Ecto neural progenitor cell (in vitro differentiated cells): ENCODE measurements around the gene INPP5A.
"Not testable (repeated sequence)": the region's sequence is repeated elsewhere in the genome, so short reads cannot be mapped to it uniquely, and the experiment has no call there.

Experiments used
- DNase-seq: peaks from one replicate; pipeline ENCODE4 v3.0.0-alpha.2; 2018; ENCODE audit warnings: low spot score

INPP5A gene, protein sequence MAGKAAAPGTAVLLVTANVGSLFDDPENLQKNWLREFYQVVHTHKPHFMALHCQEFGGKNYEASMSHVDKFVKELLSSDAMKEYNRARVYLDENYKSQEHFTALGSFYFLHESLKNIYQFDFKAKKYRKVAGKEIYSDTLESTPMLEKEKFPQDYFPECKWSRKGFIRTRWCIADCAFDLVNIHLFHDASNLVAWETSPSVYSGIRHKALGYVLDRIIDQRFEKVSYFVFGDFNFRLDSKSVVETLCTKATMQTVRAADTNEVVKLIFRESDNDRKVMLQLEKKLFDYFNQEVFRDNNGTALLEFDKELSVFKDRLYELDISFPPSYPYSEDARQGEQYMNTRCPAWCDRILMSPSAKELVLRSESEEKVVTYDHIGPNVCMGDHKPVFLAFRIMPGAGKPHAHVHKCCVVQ

GRCh38 chr10:132537684-132538001 is at the start of gene INPP5A:
TSS of gene INPP5A (plus strand) at chr10:132537787. CDS start at chr10:132538097, 310 bp downstream.
- no peak for DNase-seq

DNA sequence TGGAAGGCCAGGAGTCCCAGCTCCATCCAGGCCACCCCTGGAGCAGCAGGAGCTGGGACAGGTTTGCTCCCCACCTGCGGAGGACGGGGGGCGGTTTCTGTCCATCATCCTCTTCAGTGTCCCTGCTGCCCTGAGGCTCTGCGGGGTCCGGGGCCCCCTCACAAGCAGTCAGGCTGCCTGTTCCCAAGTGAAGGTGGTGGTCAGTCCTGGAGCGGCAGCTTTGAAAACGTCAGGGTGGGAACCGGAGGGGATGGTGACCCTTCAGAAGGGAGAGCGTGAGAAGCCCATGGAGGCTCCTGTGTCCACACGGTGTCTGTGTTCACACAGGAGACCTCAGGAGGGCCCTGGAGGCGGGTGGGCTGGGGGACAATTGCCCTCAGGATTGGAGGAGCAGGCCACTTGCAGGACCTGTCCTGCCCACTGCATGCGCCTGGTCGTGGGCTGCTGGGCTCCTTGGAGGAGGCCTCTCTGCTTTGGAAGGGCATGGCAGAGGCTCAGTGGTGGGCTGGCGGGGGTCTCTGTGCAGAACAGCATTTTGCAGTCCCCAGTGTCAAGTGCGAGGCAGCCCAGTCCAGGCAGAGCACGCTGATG is 49.3 kb upstream of the INPP5A start:
- no peak for DNase-seq

DNA sequence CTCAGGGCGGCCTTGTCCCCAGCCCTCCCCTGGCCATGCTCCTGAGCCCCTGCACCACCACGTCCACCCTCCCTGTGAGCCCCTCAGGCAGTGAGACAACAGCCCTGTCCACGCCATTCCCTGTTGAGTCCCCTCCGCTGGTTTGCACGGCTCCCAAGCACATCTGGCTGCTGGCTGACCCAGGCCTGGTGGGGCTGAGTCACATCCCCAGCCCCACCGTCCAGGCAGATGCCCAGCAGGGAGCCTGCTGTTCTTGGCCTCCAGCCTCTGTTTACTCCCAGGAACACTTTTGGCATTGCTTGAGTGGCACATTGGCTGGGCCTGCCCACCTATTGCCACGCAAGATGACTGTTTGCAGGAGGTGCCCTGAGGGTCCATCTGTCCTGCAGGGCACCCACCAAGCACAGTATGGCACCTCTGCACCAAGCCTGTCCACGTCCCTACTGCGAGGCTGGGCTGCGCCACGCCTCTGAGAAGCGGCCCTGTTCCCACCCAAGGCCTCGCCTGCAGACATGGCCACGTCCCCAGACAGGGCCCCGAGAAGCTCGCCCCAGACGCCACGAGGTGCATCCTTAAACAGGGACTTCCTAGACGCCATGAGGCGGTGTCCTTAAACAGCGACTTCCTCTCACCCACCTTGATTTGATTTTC is 48.4 kb upstream of the INPP5A start:
- peak; percentile 39 for DNase-seq

DNA sequence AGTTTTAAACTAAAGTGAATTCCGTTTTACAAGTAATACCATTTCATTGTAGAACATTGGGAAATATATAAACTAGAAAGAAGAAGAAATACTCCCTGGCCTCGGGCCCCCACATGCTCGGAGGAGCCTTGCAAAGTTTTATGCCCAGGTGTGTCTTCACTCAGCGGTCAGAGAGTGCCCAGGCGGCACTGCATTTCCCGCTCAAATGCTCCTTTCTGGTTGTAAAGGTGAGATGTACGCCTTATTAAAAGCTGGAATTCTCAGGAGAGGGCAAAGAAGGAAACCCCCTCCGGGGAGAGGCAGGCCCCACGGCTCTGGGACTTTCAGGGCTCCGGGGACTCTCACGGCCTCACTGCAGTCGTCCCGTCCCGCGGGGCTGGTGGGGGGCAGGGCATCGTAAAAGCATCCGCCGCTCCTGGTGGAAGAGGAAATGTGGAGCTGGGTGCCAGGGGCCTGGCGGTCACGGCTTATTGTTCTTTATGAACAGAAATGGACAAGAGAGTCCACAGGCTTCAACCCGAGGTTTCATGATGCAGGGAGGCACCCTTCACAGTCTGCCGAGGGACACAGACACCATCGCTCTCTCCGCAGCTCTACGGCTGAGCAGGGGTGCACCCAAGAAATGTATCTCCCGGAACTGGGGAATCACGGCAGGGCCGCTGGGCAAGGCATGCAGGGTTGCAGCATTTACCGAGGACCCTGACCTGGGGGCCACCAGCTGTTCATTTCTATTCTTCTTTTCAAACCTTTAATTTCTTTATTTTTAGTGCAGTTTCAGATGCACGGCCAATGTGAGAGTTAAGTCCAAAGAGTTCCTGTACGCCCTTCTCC is 47.7 kb upstream of the INPP5A start:
- DNase-seq, result no peak

DNA sequence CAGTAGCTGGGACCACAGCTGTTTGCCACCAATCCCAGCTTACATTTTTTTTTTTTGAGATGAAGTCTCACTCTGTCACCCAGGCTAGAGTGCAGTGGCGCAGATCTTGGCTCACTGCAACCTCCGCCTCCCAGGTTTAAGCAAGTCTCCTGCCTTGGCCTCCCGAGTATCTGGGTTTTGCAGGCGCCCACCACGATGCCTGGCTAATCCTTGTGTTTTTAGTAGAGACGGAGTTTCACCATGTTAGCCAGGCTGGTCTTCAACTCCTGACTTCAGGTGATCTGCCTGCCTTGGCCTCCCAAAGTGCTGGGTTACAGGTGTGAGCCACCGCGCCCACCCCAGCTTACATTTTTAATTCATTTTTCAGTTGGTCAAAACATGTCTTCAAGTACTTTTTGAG is 46.1 kb upstream of the INPP5A start:
- not testable (repeated sequence) for DNase-seq

DNA sequence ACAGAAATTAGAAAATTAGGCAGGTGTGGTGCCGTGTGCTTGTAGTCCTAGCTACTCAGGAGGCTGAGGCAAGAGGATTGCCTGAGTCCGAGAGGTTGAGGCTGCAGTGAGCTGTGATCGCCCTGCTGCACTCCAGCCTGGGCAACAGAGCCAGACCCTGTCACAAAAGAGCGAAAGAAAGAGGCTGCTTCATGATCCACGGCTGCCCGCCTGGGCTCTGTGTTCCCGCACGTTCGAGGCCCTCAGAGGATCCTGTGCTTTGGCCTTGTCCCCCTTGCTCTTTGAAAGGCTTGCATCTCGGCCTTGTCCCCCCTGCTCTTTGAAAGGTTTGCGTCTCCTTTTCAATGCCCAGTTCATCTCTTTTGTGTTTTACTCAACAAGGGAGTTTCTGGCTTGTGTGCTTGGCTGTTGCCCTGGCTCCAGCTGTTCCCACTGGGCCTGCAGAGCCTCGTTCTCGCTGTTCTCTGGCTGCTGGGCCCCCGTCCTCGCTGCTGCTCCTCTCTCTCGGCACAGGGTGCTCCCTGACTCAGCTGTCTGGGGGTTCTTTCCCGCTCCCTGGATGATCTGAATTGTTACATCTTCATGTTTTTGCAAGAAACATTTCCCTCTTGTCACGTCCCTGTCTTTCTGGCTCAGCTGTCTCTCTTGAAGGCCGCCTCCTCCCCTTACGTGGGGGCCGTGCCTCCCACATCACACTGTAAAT is 45.1 kb upstream of the INPP5A start:
- no peak for DNase-seq

GRCh38 chr10:132493246-132493755 is 44.3 kb upstream of the INPP5A start:
- no peak for DNase-seq

DNA sequence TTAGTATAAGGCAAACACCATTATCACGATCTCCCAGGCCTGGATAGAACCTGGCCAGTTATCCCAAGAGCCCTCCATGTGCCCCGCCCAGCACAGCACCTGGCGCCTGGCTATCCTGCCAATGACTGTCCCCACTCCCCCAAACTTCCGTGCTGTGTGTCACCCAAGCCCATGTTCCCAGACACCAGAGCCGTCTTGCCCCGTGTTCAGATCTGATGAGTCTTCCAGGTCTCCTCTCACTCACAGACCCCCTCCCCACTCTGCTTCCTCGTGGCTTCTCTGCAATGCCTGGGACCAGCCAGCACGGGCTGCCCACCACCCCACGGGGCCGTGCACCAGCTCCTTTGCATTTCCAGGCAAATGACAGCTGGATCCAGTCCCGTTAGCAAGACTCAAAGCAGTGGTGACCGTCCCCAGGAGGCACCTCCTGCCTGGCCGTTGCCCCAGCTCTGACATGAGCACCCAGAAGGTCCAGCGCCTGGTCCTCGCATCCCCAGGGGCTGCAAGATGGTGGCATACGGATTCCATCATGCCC is 43.8 kb upstream of the INPP5A start:
- DNase-seq, result no peak

DNA sequence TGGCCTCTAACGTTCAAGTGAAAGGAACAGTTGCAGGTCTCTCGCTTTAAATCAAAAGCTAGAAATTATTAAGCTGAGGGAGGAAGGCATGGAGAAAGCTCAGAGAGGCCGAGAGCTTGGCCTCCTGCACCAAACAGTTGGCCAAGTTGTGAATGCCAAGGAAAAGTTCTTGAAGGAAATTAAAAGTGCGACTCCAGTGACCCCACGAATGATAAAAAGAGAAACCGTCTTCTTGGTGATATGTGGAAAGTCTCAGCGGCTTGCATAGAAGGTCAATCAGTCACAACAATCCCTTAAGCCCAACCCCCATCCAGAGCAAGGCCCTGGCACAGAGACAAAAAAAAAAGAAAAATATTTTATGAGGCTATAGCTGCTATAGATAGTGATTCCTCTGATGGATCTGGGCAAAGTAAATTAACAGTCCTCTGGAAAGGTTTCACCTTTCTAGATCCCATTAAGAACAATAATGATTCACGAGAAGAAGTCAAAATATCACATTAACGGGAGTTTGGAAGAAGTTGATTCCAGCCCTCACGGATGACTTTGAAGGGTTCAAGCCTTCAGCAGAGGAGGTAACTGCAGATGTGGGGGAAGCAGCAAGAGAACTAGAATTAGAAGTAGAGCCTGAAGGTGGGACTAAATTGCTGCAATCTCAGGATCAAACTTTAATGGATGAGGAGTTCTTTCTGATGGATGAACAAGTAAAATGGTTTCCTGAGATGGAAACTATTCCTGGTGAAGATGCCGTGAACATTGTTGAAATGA is 42.5 kb upstream of the INPP5A start:
- DNase-seq, result no peak

DNA sequence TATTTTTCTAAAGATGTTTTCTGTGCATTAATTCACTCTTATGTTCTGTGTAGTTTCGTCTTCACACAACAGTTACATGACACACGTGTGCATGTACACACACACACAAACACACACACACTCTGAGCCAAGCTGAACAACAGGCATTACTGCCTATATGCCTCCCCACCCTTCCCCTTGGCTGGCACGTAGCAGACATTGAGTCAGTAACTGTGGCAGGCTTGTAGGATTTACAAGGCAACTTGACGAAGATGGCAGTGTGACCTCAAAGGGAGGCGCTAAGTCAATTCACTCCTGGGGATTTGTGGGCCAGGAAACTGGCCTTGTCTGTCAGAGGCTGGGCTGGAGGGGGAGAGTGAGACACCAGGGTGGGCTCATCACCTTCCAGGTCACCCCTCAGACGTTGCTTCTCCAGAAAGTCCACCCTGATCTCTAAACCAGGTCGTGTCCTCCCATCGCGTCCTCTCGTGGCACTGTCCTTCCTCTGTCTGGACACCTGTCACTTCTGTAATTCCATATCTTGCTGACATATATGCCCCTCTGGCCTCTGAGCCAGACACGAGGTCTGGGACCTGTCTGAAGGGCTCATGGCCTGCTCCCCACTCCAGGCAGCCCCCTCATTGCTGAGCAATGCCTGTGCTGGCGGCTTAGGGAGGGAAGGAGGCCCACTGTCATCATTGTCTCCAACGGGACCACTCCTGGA is 41.1 kb upstream of the INPP5A start:
- no peak for DNase-seq

DNA sequence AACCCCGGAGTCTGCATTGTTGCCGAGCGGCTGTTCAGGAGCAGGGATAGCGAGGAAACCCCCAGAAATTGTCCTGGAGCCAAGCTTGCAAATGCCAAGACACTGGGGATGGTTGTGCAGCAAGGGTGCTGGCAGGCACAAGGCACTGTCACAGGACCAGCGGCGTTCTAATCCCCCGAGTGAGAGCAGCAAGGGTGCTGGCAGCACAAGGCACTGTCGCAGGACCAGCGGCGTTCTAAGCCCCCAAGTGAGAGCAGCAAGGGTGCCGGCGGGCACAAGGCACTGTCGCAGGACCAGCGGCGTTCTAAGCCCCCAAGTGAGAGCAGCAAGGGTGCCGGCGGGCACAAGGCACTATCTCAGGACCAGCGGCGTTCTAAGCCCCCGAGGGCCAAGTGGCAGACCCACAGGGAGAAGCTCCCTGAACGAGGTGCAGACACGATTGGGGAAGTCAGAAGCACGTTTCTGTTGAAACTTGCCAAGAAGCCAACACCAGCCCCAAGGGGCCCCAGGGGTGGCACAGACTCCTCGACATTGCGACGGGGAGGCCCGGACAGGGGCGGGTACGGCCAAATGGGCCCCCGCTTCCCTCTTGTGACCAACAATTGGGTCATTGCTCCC is 40.4 kb upstream of the INPP5A start:
- no peak for DNase-seq

GRCh38 chr10:132497861-132498561 is 39.6 kb upstream of the INPP5A start:
- DNase-seq, result no peak

DNA sequence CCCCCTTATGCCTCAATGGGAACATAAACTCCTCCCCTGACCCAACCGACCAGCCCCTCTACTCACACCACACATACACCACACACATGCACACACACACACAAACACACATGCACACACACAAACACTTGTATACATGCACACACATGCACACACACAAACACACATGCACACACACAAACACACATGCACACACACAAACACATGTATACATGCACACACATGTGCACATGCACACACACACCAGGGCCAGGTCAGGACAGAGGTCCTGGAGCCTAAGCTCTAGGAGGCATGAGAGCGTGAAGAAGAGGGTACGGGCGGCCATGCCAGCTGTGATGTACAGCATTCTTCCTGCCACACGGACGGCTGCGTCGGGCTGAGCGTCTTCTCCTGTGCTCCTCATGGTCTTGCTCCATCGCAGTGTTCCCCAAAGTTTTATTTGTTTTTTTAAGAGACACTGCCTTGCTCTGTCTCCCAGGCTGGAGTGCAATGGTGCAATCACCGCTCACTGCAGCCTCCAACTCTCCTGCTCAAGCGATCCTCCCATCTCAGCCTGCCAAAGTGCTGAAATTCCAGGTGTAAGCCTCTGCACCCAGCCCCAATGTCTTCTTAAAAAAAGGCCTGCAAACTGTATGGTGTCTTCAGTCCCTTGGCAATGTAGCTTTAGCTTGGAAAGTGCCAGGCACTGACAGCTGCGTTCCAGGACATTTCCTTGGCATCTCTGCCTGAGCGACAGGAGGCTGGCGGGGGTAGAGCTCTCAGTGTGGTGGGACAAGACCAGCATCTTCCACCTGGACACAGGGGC is 38.8 kb upstream of the INPP5A start:
- DNase-seq, result no peak

DNA sequence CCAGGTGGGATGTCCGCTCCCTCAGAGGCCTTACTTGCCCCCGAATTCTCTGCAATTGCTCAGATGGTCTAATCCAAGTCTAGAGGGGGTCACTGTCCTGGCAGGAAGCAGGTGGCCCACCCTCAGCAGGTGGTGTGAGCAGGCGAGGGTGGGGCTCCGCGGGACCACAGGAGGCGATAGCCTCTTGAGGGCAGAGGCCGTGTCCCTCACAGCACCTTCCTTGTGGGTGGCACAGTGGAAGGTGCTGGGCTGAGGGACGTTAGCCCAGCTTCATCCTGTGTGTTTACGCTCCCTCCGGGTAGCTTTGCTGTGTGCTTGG is 38.3 kb upstream of the INPP5A start:
- DNase-seq, result no peak

DNA sequence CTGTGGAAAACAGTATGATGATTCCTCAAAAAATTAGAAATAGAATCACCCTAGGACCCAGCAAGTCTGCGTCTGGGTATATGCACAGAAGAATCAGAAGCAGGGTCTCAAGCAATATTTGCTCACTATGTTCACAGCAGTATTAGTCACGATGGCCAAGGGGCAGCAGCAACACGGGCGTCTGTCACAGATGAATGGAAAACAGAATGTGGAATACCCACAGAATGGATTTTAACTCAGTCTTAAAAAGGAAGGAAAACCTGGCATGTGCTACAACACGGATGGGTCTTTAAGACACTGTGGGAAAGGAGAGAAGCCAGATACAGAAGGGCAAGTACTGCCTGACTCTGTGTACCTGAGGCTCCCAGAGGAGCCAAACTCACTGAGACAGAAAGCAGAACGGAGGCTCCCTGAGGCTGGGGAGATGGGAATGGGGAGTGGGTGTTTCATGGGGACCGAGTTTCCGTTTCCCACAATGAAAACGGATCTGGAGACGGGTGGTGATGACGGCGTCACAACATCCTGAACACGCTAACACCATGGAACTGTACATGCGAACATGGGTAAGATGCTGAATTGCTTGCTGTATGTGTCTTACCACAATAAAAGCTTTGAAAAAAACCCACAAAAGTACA is 36.7 kb upstream of the INPP5A start:
- DNase-seq, result no peak

- no peak for DNase-seq
Observed at GRCh38 chr10:132502544-132503300, 34.9 kb upstream of the INPP5A start.
